ENCODE measurements around the gene PLB1.

PLB1 gene

DNA sequence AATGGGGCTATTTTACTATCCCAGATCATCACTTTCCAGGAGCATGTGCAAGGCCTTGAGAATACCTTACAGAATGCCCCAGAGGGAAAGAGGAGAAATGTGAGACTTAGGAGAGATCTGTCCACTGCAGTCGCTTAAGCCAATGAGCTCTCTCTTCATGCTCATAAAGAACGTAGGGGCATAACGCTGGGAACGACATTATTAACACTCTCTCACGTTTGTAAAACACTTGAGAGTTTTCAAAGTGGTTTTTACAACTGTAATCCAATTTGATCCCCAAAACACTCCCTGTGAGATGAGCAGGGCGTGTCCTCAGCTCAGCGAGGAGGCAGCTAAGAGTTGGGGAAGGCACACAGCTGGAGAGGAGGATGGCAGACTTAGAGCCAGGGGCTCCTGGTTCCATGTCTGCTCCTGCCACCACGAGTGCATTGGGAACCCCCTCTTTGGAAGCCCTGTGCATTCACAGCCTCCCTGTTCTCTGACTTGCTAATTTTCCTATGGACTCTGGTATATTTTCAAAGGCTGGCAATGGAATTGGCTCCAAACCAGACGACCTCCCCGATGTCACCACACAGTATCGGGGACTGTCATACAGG, 97.4 kb downstream of the PLB1 start:
- Histone ChIP-seq H4K20me1 (ENCODE audit: insufficient read depth, low read length) (0 out of 2 replicates have a peak, but pooled peaks cover under 1% of the 10 kb centered on the region), H3K4me2 (ENCODE audit: insufficient read depth, low read length) (no peak overlapping the region), H3K79me2 (ENCODE audit: insufficient read depth, low read length) (no peaks in the 10 kb centered on the region), H3K27ac (ENCODE audit: low read length) (no peak overlapping the region), H2AFZ (ENCODE audit: low read depth, low read length) (no peak overlapping the region), H3K4me3 (ENCODE audit: low read depth in 1 of 2, low read length in 2 of 2) (no peak overlapping the region), H3K9me3 (ENCODE audit: insufficient read depth, low read length, severe bottlenecking) (no peaks in the 10 kb centered on the region), H3K9ac (ENCODE audit: low read depth, low read length) (no peak overlapping the region), H3K4me1 (ENCODE audit: insufficient read depth, low read length) (peaks cover 3% of the 10 kb centered on the region), H3K36me3 (ENCODE audit: insufficient read depth, low read length) (no peaks in the 10 kb centered on the region), H3K27me3 (ENCODE audit: insufficient read depth, low read length, poor library complexity) (peaks cover 3% of the 10 kb centered on the region)
- no peak for DNase-seq
- TF ChIP-seq, protein P1, sequence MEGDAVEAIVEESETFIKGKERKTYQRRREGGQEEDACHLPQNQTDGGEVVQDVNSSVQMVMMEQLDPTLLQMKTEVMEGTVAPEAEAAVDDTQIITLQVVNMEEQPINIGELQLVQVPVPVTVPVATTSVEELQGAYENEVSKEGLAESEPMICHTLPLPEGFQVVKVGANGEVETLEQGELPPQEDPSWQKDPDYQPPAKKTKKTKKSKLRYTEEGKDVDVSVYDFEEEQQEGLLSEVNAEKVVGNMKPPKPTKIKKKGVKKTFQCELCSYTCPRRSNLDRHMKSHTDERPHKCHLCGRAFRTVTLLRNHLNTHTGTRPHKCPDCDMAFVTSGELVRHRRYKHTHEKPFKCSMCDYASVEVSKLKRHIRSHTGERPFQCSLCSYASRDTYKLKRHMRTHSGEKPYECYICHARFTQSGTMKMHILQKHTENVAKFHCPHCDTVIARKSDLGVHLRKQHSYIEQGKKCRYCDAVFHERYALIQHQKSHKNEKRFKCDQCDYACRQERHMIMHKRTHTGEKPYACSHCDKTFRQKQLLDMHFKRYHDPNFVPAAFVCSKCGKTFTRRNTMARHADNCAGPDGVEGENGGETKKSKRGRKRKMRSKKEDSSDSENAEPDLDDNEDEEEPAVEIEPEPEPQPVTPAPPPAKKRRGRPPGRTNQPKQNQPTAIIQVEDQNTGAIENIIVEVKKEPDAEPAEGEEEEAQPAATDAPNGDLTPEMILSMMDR (IDR thresholded peaks at IDR 0.05; ENCODE audit: borderline replicate concordance, extremely low read depth, low read length, poor library complexity, severe bottlenecking), result no peak
- TF ChIP-seq EZH2 (IDR thresholded peaks at IDR 0.05; ENCODE audit: borderline replicate concordance, low read depth, low read length, severe bottlenecking), result no peak
- no peak for ATAC-seq (ENCODE audit: insufficient read depth, low read depth)

DNA sequence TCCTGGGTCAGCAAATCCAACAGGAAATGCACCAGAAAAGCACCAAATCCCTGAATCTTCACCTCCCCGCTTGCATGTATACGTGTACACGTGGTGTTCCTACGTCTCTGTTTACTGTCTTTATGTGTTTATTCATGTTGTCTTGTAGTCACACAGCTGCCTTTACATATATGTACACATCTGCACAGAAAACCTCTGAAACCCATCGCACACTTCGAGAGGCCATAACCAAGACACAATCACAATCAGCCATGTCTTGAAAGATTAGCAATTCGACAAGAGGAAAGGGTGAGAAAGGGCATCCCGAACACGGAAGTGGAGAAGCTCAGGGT, 98.1 kb downstream of the PLB1 start:
- TF ChIP-seq EZH2 (IDR thresholded peaks at IDR 0.05; ENCODE audit: borderline replicate concordance, low read depth, low read length, severe bottlenecking), result no peak
- TF ChIP-seq, protein P1 (IDR thresholded peaks at IDR 0.05; ENCODE audit: borderline replicate concordance, extremely low read depth, low read length, poor library complexity, severe bottlenecking), result no peak
- no peak overlapping the region for H2AFZ ChIP-seq (ENCODE audit: low read depth, low read length)
- H3K4me2 ChIP-seq (ENCODE audit: insufficient read depth, low read length), result no peak overlapping the region
- DNase-seq, result no peak
- H3K9ac ChIP-seq (ENCODE audit: low read depth, low read length), result no peak overlapping the region
- no peak overlapping the region for H3K27ac ChIP-seq (ENCODE audit: low read length)
- H4K20me1 ChIP-seq (ENCODE audit: insufficient read depth, low read length), result no peaks in the 10 kb centered on the region
- peak; percentile 36; the same call in 1 of the 3 replicates for ATAC-seq (ENCODE audit: insufficient read depth, low read depth)
- no peaks in the 10 kb centered on the region for H3K36me3 ChIP-seq (ENCODE audit: insufficient read depth, low read length)
- no peaks in the 10 kb centered on the region for H3K79me2 ChIP-seq (ENCODE audit: insufficient read depth, low read length)
- H3K27me3 ChIP-seq (ENCODE audit: insufficient read depth, low read length, poor library complexity), result peaks cover 3% of the 10 kb centered on the region
- H3K4me3 ChIP-seq (ENCODE audit: low read depth in 1 of 2, low read length in 2 of 2), result no peak overlapping the region
- H3K9me3 ChIP-seq (ENCODE audit: insufficient read depth, low read length, severe bottlenecking), result no peaks in the 10 kb centered on the region
- H3K4me1 ChIP-seq (ENCODE audit: insufficient read depth, low read length), result no peaks in the 10 kb centered on the region

DNA sequence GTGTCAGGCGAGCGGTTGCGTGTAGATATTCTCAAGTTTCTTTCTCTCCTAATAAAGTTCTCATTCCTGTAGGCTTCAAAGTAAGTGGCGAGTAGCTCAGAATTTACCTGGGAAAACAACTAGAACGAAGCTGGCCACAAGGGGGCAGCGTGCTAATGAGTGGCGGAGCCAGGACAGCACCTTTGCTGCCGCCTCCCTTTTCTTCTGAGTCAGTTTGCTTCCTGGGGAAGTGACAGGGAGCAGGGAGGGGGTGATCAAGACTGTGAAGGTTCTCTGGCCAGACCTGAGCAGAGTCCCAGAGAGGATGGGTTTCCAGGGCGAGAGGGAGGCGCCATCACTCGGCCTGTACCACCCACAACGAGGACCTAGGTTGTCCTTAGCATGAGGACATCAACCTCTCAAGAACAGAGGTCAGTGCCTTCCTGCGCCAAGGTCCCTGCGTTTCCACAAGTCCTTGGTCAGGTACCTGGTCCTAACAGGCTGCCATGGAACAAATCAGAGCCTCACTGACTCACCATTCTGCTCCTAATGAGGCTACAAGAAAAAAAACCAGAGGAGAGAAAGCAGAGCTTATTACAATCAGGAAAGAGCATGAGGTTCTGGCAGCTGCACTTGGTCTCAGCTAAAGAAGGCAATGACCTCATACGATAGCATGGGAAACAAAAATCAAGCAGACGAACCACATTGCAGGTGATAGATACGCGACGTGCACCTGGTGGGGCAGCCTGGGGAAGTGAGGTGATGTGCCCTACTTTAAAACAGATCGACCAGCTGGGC, 98.7 kb downstream of the PLB1 start:
- H3K4me2 ChIP-seq (ENCODE audit: insufficient read depth, low read length), result no peak overlapping the region
- H3K27me3 ChIP-seq (ENCODE audit: insufficient read depth, low read length, poor library complexity), result peaks cover 3% of the 10 kb centered on the region
- peak; percentile 79 for DNase-seq
- H4K20me1 ChIP-seq (ENCODE audit: insufficient read depth, low read length), result no peaks in the 10 kb centered on the region
- TF ChIP-seq, protein P1 (IDR thresholded peaks at IDR 0.05; ENCODE audit: borderline replicate concordance, extremely low read depth, low read length, poor library complexity, severe bottlenecking), result peak; percentile 87
- no peak for TF ChIP-seq EZH2 (IDR thresholded peaks at IDR 0.05; ENCODE audit: borderline replicate concordance, low read depth, low read length, severe bottlenecking)
- no peak overlapping the region for H3K27ac ChIP-seq (ENCODE audit: low read length)
- ATAC-seq (ENCODE audit: insufficient read depth, low read depth), result peak; percentile 91
- no peaks in the 10 kb centered on the region for H3K4me1 ChIP-seq (ENCODE audit: insufficient read depth, low read length)
- H3K9me3 ChIP-seq (ENCODE audit: insufficient read depth, low read length, severe bottlenecking), result no peaks in the 10 kb centered on the region
- H3K9ac ChIP-seq (ENCODE audit: low read depth, low read length), result no peak overlapping the region
- H3K36me3 ChIP-seq (ENCODE audit: insufficient read depth, low read length), result no peaks in the 10 kb centered on the region
- H2AFZ ChIP-seq (ENCODE audit: low read depth, low read length), result no peak overlapping the region
- no peaks in the 10 kb centered on the region for H3K79me2 ChIP-seq (ENCODE audit: insufficient read depth, low read length)
- H3K4me3 ChIP-seq (ENCODE audit: low read depth in 1 of 2, low read length in 2 of 2), result no peak overlapping the region

Measured in DND-41 (cell line).